ENCODE measurements around the gene ECE1. TPM values are rescaled to one million over a fixed set of nuclear protein-coding genes. Genes with fewer than 3 reads are reported as not detected.

ECE1 gene
- total and polyA plus RNA-seq, 2 of the 4 experiments (the other 2 are of a cell fraction), result 61.8 to 124 TPM

DNA sequence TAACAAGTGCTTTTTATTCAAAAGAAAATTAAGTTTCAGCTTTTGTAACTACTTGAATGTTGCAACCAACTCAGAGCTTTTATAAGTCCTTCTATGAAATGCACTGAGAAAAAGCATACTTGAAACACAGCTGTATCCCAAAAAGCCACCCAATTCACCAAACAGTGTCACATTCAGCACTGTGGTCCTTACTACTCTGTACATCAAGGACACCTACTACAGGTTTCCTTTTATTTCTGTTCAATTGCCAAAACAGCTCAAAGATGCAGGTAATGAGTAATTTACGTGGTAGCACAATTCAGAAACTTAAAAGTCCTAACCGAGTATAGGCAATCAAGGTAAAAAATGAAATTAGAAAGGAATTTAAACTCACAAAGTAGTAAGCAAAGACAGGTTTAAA lies 116.0 kb downstream of the ECE1 start:
- BruUV-seq (replicated peaks), result TSS peak; percentile 40
- POLR2A ChIA-PET (ENCODE audit: unreplicated experiment), result interaction anchor here (0.6 to 0.7 kb wide), 2 partner anchors 137 to 388 kb away, joined by 3 read pairs; no protein-coding TSS in a partner anchor
- intact Hi-C loops (cut with micrococcal nuclease), result loop anchor here (2.0 to 10.0 kb wide), 2 partner anchors 151 to 309 kb away; no protein-coding TSS in a partner anchor

More for the DNA sequence above, 116.0 kb downstream of the ECE1 start:
- Histone ChIP-seq H4K20me1 (ENCODE audit: insufficient read depth, low read length) (peaks cover 28% of the 10 kb centered on the region), H3K27me3 (ENCODE audit: control insufficient read depth, insufficient read depth, low read length) (no peaks in the 10 kb centered on the region), H3K9ac (ENCODE audit: low read depth, low read length) (peak overlapping the region; percentile 98; the same call in 1 of the 2 replicates), H2BK15ac (ENCODE audit: low read depth, low read length) (0 out of 3 replicates have a peak overlapping the region, but pooled peaks have one; percentile 34), H3K4me2 (ENCODE audit: low read depth, low read length) (peak overlapping the region; percentile 99), H3K27ac (ENCODE audit: insufficient read depth, low read length) (peak overlapping the region; percentile 22; the same call in 1 of the 2 replicates), H3K4ac (ENCODE audit: low read depth, low read length) (peak overlapping the region; percentile 51; the same call in 1 of the 2 replicates), H2BK5ac (ENCODE audit: low read depth, low read length, poor library complexity, severe bottlenecking) (peak overlapping the region; percentile 89), H3K4me3 (ENCODE audit: insufficient read depth, low read depth, low read length) (peak overlapping the region; percentile 97), H3K14ac (replicated peaks; ENCODE audit: low read depth, low read length) (peak overlapping the region; percentile 50), H3K79me1 (ENCODE audit: low read depth in 1 of 2, low read length in 2 of 2) (peaks cover 4 to 49% of the 10 kb centered on the region in 2 experiments; a peak in 3 of 4 replicates), H3K23ac (ENCODE audit: low read depth, low read length) (peak overlapping the region; percentile 66; the same call in 1 of the 2 replicates), H2AFZ (replicated peaks; ENCODE audit: low read length, poor library complexity) (no peak overlapping the region), H3K18ac (ENCODE audit: low read depth, low read length) (peak overlapping the region; percentile 66; the same call in 1 of the 2 replicates), H2BK120ac (ENCODE audit: low read depth, low read length) (no peak overlapping the region), H2BK20ac (ENCODE audit: low read depth, low read length) (no peak overlapping the region; the same call in 1 of the 2 replicates), H4K5ac (ENCODE audit: low read depth, low read length) (peak overlapping the region; percentile 39; the same call in 1 of the 2 replicates), H3K9me3 (ENCODE audit: control insufficient read depth, insufficient read depth, low read length) (no peaks in the 10 kb centered on the region), H3K56ac (ENCODE audit: extremely low read depth, insufficient read depth, low read length) (peak overlapping the region; percentile 38; the same call in 1 of the 2 replicates), H3K9me1 (ENCODE audit: insufficient read depth, low read length) (peaks cover 5% of the 10 kb centered on the region), H4K8ac (ENCODE audit: low read depth in 2 of 2, low read length in 2 of 2) (peak overlapping the region in 1 of 2 experiments; percentile 40; a peak in 1 of 4 replicates), H3K4me1 (ENCODE audit: control insufficient read depth, insufficient read depth, low read length) (peaks cover 6% of the 10 kb centered on the region), H4K91ac (ENCODE audit: insufficient read depth, low read depth, low read length) (peak overlapping the region; percentile 51), H3K36me3 (ENCODE audit: control insufficient read depth, insufficient read depth, low read length) (peaks cover 6% of the 10 kb centered on the region; the same call in 1 of the 2 replicates), H2AK9ac (replicated peaks; ENCODE audit: low read depth, low read length, poor library complexity) (no peak overlapping the region), H2AK5ac (ENCODE audit: low read depth, low read length) (peak overlapping the region; percentile 56; the same call in 1 of the 2 replicates)
- no peak for TF ChIP-seq RFX5 (IDR thresholded peaks at IDR 0.05; ENCODE audit: low read depth, low read length)
- TF ChIP-seq SMC3 (IDR thresholded peaks at IDR 0.05; ENCODE audit: low read depth, low read length), result no peak
- TF ChIP-seq RAD21 (IDR thresholded peaks at IDR 0.05; ENCODE audit: low read length), result no peak
- no peak for TF ChIP-seq NFE2L2 (IDR thresholded peaks at IDR 0.05; ENCODE audit: low read depth, low read length)
- no peak for TF ChIP-seq FOS (IDR thresholded peaks at IDR 0.05; ENCODE audit: low read depth, low read length)
- TF ChIP-seq, protein P1, sequence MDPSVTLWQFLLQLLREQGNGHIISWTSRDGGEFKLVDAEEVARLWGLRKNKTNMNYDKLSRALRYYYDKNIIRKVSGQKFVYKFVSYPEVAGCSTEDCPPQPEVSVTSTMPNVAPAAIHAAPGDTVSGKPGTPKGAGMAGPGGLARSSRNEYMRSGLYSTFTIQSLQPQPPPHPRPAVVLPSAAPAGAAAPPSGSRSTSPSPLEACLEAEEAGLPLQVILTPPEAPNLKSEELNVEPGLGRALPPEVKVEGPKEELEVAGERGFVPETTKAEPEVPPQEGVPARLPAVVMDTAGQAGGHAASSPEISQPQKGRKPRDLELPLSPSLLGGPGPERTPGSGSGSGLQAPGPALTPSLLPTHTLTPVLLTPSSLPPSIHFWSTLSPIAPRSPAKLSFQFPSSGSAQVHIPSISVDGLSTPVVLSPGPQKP (IDR thresholded peaks at IDR 0.05; ENCODE audit: borderline replicate concordance, low read depth, low read length), result no peak
- TF ChIP-seq, protein P2, sequence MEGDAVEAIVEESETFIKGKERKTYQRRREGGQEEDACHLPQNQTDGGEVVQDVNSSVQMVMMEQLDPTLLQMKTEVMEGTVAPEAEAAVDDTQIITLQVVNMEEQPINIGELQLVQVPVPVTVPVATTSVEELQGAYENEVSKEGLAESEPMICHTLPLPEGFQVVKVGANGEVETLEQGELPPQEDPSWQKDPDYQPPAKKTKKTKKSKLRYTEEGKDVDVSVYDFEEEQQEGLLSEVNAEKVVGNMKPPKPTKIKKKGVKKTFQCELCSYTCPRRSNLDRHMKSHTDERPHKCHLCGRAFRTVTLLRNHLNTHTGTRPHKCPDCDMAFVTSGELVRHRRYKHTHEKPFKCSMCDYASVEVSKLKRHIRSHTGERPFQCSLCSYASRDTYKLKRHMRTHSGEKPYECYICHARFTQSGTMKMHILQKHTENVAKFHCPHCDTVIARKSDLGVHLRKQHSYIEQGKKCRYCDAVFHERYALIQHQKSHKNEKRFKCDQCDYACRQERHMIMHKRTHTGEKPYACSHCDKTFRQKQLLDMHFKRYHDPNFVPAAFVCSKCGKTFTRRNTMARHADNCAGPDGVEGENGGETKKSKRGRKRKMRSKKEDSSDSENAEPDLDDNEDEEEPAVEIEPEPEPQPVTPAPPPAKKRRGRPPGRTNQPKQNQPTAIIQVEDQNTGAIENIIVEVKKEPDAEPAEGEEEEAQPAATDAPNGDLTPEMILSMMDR (conservative IDR thresholded peaks at IDR 0.05; ENCODE audit: low read depth, low read length), result no peak
- no peak for TF ChIP-seq CEBPB (IDR thresholded peaks at IDR 0.05; ENCODE audit: low read depth, low read length)
- no peak for TF ChIP-seq CHD1 (IDR thresholded peaks at IDR 0.05; ENCODE audit: low read depth, low read length)
- CTCF ChIA-PET, result interaction anchor here (0.6 kb wide), 1 partner anchor 94 kb away, joined by 3 read pairs; no protein-coding TSS in a partner anchor
- no peak for ATAC-seq (ENCODE audit: low read depth)
- WGBS, 2 experiments (ENCODE audit: extremely low coverage in 2 of 2, insufficient read length in 1 of 2), result no CpG with 5 or more reads among the region's 2 CpGs
- in situ Hi-C loops (cut with MboI; ENCODE audit: low sequenced_read_pairs), result no loop called here
- dilution Hi-C loops (cut with HindIII; ENCODE audit: low sequenced_read_pairs, unreplicated experiment), result no loop called here
- no peak for DNase-seq

Data from IMR-90 (cell line).